NCI-H748 treated with DMSO at 0.1 percent for 48 hours (cell line): Measurements from ENCODE around the gene MEX3D.
A peak's percentile ranks its signal among the peaks of the same experiment; 100 is the strongest.
"Not testable (repeated sequence)": the region's sequence is repeated elsewhere in the genome, so short reads cannot be mapped to it uniquely, and the experiment has no call there.

ENCODE experiments used
- DNase-seq: peaks from one replicate; lab custom pipeline; 2025; lab: John Stamatoyannopoulos, UW

The MEX3D gene

DNA sequence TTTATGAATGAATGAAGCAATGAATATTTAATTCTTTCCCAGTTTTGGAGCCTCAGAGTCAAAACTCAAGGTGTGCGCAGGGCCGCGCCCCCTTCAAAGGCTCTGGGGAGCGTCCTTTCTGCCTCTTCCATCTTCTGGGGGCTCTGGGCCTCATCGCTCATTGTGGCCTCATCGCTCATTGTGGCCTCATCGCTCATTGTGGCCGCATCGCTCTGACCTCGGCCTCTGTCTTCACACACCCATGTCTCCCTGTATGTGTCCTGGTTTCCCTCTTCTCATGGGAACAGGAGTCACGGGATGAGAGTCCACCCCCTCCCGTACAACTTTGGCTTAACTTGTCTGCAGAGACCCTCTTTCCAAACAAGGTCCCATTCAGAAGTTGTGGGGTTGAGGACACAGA, 3.2 kb upstream of the MEX3D start:
- DNase-seq, result no peak

DNA sequence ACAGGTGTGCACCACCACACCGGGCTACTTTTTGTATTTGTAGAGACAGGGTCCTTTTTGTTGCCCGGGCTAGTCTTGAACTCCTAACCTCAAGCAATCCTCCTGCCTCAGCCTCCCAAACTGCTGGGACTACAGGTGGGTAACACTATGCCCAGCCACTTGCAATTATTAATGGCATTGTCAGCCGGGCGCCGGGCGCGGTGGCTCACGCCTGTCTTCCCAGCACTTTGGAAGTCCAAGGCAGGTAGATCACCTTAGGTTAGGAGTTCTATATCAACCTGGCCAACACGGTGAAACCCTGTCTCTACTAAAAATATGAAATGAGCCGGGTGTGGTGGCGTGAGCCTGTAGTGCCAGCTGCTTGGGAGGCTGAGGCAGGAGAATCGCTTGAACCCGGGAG, 2.7 kb upstream of the MEX3D start:
- no peak for DNase-seq

- DNase-seq, result no peak
These were observed 1.9 kb upstream of the MEX3D start for GRCh38 chr19:1569997-1570396.

DNA sequence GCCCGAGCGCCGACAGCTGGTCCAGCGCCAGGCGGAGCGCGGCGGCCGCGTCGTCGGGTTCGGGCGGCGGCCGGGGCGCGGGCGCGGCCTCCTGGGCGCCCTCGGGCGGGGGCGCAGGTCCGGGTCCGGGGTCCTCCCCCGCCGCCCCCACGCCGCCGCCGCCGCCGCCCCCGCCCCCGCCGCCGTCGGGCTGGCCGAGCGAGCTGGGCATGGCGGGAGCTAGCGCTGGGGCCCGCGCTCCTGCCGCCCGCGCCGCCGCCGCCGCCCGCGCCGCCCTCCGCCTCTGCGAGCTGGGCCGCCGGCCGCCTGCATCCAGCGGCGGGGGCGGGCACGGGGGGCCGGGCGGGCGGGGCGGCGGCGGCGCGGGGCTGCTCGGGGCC, 287 bp downstream of the MEX3D start:
- no peak for DNase-seq

DNA sequence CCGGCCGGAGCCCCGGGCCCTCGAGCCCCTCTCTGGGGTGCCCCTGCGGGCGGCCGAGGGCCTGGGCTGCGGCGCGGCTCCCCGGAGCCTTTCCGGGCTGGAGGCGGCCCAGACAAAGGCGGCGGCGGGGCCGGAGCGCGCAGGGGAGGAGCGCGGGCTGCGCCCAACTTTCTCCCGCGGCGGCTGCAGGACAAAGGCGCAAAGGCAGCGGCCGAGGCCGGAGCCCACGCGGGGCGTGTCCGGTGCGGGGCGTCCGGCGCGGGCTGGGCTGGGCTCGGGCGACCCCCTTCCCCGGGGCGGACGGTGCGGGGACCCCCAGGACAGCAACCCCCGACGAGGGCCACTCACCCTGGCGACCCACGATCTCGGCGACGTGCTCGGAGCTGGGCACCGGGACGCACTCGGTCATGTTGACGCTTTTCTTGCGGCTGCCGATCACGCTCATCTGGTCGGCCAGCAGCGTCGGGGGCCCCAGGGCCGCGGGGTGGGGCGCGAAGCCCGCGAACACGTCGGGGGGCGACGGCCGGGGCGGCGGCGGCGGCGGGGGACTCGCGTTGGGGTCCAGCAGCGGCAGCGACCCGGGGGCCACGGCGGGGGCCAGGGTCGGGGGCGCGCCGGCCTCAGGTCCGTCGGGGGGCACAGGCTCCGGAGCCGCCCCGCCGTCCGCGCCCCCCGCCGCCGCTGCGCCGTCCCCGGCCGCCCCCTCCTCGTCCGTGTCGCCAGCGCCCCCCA, 843 bp downstream of the MEX3D start:
- no peak for DNase-seq

DNA sequence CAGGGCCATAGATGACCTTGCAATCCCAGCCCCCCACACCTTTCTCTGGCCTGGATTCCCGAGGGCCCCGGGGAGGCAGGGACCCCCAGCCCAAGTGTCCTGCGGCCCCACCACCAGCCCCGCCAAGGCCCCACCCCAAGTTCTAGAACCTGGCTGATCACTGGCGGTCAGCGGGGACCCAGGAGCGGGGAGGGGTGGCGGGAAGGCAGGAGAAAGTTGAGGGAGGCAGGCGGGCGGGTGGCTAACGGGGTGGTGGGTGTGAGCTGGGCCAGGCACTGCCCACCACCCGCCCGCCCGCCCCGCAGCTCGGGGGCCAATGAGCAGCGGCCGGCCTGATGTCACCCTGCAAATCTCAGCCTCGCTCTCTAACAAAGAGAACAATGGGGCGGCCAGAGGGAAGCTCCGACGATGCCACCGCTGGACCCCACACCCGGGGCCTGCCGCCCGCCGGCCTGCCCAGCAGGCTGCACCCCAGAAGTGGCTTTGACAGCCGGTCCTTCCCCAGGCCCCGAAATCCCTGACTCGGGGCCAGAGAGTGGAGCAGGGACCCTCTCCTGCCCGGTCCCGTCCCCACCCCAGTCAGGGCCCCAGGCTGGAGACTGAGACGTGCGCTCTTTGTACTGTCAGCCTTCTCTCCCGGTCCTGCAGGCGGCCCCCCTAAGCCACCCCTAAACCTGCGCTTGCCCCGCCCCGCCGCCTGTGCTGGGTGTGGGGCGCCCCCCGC, 1.6 kb downstream of the MEX3D start:
- peak; percentile 48 for DNase-seq

DNA sequence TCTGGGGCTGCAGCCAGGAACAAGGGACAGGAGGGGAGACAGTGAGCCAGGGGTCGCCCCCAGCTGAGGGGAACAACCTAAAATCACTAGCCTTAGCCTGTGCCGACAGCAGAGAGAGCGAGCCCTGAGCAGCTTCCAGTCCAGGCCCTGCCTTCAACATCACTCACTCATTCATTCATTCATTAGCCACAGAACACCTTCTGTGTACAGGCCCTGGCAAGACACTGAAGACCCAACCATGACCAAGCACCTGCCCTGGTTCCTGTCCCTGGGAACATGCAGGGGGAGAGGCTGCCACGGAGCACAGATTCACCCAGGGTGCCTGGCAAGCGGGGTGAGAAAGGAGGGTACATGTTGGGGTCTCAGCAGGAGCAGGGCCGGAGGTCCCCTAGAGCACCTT, 4.9 kb downstream of the MEX3D start:
- DNase-seq, result no peak

DNA sequence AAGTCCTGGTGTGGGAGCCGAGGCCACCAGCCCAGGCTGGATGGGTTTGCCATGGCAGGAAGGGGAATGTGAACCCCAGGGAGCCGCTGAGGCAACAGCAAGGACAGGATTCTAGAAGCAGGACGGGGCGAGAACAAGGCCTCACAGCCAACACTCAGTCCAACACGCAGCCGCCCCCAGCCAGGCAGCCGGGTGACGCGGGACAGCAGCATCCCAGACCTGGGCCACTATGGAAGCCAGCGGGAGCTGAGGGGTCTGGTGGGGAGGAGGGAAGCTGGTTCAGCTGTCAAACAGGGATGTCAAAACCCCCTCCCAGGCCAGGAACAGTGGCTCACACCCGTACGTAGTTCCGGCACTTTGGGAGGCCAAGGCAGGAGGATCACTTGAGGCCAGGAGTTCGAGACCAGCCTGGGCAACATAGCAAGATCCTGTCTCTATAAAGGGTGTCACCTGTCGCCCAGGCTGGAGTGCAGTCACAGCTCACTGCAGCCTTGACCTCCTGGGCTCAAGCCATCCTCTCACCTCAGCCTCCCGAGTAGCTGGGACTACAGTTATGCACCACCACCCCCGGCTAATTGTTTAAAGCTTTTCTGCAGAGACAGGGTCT, 6.8 kb downstream of the MEX3D start:
- no peak for DNase-seq

DNA sequence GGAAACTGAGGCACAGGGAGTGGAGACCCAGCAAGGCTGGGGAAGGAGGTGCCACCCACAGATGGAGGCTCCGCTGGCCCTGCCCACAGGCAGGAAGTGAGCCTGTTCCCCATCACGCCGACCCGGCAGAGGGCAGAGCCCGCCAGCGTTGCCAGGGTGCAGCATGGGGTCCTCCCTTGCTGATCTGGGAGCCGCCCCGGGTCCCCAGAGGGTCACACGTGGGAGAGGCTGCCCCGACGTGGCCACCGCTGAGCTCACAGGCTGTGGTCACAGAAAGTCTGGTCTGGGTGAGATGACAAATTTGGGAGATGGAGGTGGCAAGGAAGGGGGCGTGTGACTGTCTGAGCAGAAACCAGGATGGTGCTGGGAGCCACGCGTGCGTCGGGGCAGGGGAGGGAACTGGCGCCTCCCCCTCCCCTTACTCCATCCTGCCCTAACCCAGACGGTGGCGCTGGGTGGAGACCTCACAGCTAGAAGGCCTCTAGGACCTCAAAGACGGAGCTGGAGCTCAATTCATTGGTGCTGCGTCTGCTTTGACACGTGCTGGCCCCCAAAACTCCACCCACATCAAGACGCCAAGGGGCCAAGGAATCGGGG, 7.7 kb downstream of the MEX3D start:
- DNase-seq, result no peak

DNA sequence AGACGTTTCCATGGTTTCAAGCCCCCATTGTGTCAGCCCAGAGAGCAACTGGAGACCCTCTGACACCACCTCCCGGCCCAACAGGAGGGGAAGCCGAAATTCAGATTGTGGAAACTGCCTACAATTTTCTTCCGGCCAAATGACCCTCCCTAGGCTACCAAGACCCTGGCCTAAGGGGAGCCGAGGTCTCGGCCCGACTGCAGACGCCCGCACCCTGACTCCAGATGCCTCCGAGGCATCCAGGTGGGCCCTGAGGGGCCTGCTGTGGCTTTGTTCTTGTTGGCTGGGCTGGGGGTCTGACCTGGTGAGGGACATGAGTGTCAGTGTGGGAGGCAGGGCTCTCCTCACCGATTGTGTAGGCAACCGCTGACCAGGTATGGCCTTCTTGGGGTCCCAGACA, 9.6 kb downstream of the MEX3D start:
- DNase-seq, result no peak

DNA sequence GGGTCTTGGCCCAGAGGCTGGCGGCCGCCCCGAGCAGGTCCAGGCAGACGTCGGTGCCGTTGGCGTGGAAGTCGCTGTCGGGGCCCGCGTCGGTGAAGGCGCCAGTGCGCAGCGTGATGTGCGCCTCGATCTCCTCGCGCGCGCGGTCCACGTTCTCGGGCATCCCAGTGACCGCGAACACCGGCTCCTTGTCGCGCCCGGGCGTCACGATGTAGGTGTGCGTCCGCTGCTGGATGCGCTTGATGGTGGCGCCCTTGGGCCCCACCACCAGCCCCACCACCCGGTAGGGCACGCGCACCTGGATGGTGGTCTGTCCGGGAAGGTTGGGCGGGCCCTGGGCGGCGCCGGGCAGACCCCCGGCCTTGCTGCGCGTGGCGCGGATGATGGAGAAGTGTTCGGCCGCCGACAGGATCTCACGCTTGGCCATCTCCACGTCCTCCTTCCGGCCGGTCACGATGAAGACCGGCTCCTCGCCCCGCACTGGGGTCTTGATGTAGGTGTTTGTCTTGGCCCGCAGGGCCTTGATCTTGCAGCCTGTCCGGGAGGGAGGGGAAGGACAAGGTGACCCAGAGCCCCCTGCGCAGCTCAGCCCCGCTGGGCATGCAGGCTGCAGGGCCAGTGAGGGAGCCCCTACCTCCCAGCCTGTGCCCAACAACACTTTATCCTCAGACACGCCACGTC, 11.6 kb downstream of the MEX3D start:
- DNase-seq, result no peak

GRCh38 chr19:1555487-1556389, 12.4 kb downstream of the MEX3D start:
- no peak for DNase-seq

DNA sequence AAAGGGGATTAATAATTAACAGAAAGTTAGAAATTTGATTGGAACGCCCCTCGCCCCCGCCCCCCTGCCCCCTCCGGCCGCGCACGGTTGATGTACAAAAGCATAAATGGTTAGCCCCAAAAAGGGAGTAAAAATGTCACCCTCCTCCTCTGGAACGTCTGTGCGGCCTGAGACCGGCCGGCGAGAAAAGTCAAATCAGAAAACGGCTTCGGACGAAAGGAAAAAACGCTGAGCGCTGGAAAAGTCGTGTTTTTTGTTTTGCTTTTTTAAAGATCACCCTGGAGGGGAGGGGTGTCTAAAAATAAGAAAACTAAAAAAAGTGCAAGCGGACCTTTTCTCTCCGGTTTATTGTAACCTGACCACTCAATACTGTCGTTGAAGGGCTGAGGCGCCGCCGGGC, 13.2 kb downstream of the MEX3D start:
- DNase-seq, result no peak

- DNase-seq, result no peak
These were observed 14.7 kb downstream of the MEX3D start for GRCh38 chr19:1553415-1553814.

GRCh38 chr19:1551068-1552040, 16.8 kb downstream of the MEX3D start:
- no peak for DNase-seq

GRCh38 chr19:1549332-1549945, 18.7 kb downstream of the MEX3D start:
- no peak for DNase-seq

- no peak for DNase-seq
These were observed 27.7 kb downstream of the MEX3D start for GRCh38 chr19:1540365-1540925.

DNA sequence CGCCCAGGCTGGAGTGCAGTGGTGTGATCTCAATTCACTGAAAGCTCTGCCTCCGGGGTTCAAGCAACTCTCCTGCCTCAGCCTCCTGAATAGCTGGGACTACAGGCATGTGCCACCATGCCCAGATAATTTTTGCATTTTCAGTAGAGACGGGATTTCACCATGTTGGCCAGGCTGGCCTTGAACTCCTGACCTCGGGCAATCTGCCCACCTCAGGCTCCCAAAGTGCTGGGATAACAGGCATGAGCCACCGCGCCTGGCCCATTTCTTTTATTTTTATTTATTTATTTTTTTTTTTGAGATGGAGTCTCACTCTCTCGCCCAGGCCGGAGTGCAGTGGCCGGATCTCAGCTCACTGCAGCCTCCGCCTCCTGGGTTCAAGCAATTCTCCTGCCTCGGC, 28.4 kb downstream of the MEX3D start:
- not testable (repeated sequence) for DNase-seq

DNA sequence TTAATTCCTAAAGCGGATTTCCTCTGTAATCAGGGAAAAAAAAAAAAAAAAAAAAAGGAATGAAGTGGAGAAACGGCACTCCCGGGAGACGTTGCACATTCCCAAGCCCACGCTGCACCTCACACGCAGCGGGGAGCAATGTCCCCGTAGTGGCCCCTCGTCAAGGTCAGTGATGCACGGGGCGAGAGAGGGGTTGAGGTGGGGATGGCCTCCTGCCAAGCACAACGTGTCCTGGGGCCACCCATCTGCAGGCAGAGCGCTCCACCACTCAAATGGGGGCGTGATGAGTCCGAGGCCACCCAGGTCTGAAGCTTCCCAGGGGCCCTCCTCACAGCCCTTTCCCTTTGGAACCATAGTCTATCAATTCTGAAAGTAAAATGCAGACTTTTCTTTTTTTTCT, 29.1 kb downstream of the MEX3D start:
- no peak for DNase-seq
